GM19467 (cell line): ENCODE data around the gene AP1B1.
"Not testable (repeated sequence)": the region's sequence is repeated elsewhere in the genome, so short reads cannot be mapped to it uniquely, and the experiment has no call there.

Source experiments
- ATAC-seq: cut with Tn5 transposase; IDR thresholded peaks from one replicate; pipeline ENCODE4 v1.9.1; 2021; ENCODE audit warnings: mild to moderate bottlenecking, moderate library complexity; ENCODE audit not compliant: unreplicated experiment

Gene AP1B1

GRCh38 chr22:29388759-29389090 is 355 bp upstream of the AP1B1 start:
- peak; percentile 3 for ATAC-seq

GRCh38 chr22:29386708-29387107 is 1.7 kb downstream of the AP1B1 start:
- no peak for ATAC-seq

- ATAC-seq = peak; percentile 40
Measured at GRCh38 chr22:29385748-29386147, 2.6 kb downstream of the AP1B1 start.

GRCh38 chr22:29385151-29385704 is 3.1 kb downstream of the AP1B1 start:
- no peak for ATAC-seq

GRCh38 chr22:29383740-29384139 is 4.6 kb downstream of the AP1B1 start:
- ATAC-seq = no peak

GRCh38 chr22:29382580-29383302 is 5.6 kb downstream of the AP1B1 start:
- ATAC-seq = no peak

GRCh38 chr22:29380856-29381255 is 7.5 kb downstream of the AP1B1 start:
- ATAC-seq = no peak

GRCh38 chr22:29380032-29380781 is 8.2 kb downstream of the AP1B1 start:
- no peak for ATAC-seq

GRCh38 chr22:29379258-29379657 is 9.1 kb downstream of the AP1B1 start:
- ATAC-seq = no peak

- no peak for ATAC-seq
Measured at GRCh38 chr22:29377979-29378378, 10.4 kb downstream of the AP1B1 start.

- ATAC-seq = not testable (repeated sequence)
Measured at GRCh38 chr22:29376705-29377104, 11.7 kb downstream of the AP1B1 start.

GRCh38 chr22:29375398-29376076 is 12.8 kb downstream of the AP1B1 start:
- ATAC-seq = no peak

- ATAC-seq = not testable (repeated sequence)
Measured at GRCh38 chr22:29374806-29375205, 13.6 kb downstream of the AP1B1 start.

- ATAC-seq = no peak
Measured at GRCh38 chr22:29374401-29374800, 14.0 kb downstream of the AP1B1 start.

GRCh38 chr22:29370537-29370936 is 17.8 kb downstream of the AP1B1 start:
- ATAC-seq = no peak

GRCh38 chr22:29369460-29369859 is 18.9 kb downstream of the AP1B1 start:
- ATAC-seq = no peak

- no peak for ATAC-seq
Measured at GRCh38 chr22:29359469-29359868, 28.9 kb downstream of the AP1B1 start.

GRCh38 chr22:29357193-29357890 is 31.0 kb downstream of the AP1B1 start:
- not testable (repeated sequence) for ATAC-seq

- no peak for ATAC-seq
Measured at GRCh38 chr22:29353860-29354259, 34.5 kb downstream of the AP1B1 start.

GRCh38 chr22:29353286-29353685 is 35.1 kb downstream of the AP1B1 start:
- ATAC-seq = no peak

- ATAC-seq = no peak
Measured at GRCh38 chr22:29352778-29353177, 35.6 kb downstream of the AP1B1 start.
